GM21381 (cell line): ENCODE results near the gene TSC1.
"Not testable (repeated sequence)": the region's sequence is repeated elsewhere in the genome, so short reads cannot be mapped to it uniquely, and the experiment has no call there.

Experiments used
- ATAC-seq: cut with Tn5 transposase; IDR thresholded peaks from one replicate; pipeline ENCODE4 v1.9.1; 2021; ENCODE audit warnings: mild to moderate bottlenecking, moderate library complexity; ENCODE audit not compliant: unreplicated experiment

The TSC1 gene

GRCh38 chr9:132978112-132978450 is 33.7 kb upstream of the TSC1 start:
- ATAC-seq: no peak

GRCh38 chr9:132976571-132976970 is 32.2 kb upstream of the TSC1 start:
- ATAC-seq: no peak

GRCh38 chr9:132975961-132976360 is 31.5 kb upstream of the TSC1 start:
- no peak for ATAC-seq

DNA sequence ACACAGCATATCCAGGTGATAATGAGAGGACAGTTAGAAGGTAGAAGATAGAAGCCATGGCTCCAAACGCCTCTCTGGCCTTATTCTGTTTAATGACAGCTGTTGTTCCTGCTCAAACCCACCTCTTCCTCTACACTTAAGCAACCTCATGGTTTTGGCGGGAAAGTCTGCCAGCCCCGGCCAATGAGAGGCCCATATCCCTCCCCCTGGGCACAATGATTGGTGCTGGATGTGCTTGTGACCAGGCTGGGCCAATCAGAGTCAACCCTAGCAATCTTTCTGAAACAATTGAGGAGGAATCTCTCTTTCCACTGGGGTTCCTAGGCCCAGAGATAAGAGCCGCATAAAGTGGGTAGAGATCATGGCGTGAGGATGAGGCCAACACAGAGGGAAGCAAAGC is 29.3 kb upstream of the TSC1 start:
- no peak for ATAC-seq

DNA sequence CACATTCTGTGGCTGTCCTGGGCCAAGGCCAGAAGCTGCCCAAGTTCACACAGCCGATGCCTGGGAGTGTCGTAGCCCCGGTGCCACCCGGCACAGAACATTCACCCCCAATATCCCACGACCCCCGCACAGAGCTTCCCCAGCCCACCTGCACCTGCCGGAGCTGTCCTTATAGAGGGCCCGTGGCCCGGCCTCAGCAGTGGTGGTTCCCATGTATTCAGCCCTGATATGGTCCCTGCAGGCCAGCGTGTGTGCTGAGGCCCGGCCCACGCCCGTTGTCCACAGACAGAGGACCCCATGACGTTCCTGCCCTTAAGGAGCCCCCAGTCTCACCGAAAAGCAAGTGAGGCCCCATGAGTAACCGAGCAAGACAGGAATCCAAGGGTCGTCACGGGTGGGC is 28.8 kb upstream of the TSC1 start:
- no peak for ATAC-seq

DNA sequence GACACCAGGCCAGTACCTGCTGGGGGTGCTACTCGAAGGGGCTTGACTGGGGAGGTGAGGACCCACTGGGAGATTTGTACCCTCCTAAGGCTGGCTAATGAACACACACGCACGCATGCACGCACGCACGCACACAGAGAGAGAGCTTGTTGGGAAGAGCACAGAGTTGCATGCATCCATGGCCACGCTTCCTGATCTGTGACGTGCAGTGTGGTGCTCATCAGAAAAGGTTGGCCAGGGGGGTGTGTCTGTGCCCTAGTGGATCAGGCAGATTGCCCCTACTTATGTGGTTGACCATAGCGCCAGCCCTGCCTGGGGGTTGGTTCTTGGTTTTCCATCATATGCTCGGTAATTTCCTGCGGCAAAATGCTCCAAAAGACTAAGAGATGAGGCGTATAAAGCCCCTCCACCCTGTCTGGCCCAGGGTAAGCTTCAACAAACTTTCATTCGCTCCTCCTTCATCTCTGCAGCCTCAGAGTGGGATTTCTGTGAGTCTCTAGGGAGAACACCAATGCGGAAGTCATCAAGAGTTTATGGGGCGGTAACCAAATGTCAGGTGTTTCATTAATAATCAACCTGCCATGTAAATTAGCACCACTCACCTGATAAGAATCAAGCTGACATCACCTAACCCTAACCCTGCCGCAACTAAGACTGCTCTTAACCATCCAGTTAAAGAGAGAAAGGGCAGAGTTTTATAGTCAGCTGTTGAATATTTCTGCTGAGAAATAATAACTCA is 26.1 kb upstream of the TSC1 start:
- no peak for ATAC-seq

DNA sequence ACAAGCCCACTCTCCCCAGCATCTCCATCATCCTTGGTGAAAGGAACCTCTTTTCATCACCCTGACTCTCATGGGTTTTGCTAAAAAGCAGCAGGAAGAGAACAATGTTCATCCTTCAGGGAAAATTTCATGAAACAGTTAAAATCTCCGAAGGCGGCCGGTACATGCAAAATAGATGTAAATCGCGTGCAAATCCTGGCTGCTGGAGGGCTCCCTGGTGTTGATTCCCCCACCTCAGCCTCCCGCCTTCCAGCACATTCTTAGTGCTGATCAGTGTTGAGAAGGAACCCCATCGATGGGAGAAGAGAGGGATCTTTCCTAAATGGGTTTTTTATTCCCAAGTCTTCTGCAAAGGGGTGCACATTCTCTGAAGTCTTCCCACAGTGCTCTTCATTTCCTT is 25.4 kb upstream of the TSC1 start:
- no peak for ATAC-seq

GRCh38 chr9:132967908-132968307 is 23.5 kb upstream of the TSC1 start:
- not testable (repeated sequence) for ATAC-seq

DNA sequence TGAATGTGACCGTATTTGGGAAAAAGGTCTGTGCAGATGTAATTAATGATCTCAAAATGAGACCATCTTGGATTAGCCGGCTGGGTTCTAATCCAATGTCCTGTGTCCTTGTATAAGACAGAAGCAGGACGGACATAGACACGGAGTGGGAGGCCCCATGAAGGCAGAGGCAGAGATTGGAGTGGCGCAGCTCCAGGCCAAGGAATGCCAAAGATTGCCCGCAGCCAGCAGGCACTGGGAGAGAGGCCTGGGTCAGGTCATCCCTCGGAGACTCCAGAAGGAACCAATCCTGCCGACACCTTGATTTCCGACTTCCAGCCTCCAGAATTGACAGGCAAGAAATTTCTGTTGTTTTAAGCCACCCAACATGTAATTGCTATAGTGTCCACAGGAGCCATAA is 21.1 kb upstream of the TSC1 start:
- no peak for ATAC-seq

DNA sequence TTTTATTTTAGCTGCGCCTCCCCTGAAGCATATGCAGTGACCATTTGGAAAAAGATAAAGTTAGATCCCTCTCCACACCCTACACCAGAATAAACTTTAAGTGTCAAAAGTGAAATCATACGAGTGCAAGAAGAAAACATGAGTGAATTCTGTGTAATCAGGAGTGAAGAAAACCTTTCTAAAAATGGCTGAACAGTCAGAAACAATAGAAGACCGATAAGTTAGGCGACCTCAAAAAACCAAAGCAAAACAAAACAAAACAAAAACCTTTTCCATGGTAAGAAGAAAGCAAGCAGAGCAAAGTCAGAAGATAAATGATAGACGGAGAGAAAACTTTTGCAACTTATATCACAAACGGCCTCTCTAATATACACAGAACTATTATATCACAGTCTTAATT is 16.6 kb upstream of the TSC1 start:
- ATAC-seq: no peak

- ATAC-seq: no peak
These were observed 13.4 kb upstream of the TSC1 start for GRCh38 chr9:132957805-132958204.

DNA sequence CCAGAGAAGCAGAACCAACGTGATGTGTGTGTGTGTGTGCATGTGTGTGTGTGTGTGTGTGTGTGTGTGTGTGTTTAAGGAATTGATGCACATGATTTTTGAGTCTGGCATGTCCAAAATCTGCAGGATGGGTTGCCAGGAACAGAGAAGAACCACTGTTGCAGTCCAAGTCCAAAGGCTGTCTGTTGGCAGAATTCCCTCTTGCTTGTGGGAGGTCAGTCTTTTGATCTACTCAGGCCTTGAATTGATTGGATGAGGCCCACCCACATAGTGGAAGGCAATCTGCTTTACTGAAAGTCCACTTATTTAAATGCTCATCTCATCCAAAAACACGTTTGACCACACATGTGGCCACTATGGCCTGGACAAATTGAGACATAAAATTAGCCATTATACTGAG is 11.4 kb upstream of the TSC1 start:
- ATAC-seq: no peak

DNA sequence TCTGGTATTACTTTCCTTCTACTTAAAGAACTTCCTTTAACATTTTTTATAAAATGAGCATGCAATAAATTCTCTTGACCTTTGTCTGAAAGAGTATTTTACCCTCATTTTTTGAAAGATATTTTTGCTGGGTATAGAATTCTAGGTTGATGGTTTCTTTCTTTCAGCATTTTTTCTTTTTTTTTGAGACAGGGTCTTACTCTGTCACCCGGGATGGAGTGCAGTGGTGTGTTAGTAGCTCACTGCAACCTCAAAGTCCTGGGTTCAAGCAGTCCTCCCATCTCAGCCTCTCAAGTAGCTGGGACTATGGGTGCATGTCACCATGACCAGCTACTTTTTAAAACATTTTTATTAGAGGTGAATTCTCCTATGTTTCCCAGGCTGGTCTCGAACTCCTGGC is 10.7 kb upstream of the TSC1 start:
- no peak for ATAC-seq

DNA sequence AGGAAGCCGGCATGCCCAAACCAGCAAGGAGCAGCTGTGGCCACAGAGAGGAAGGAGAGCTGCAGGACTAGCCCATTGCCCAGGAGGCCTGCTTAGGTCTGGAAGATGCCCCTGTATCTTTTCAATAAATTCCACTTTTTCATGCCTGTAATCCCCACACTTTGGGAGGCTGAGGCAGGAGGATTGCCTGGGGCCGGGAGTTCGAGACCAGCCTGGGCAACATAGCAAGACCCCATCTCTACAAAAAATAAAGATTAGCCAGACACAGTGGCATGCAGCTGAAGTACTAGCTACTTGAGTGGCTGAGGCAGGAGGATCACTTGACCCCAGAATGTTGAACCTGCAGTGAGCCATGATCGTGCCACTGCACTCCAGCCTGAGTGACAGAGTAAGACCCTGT is 5.3 kb upstream of the TSC1 start:
- ATAC-seq: no peak

GRCh38 chr9:132948482-132949050 is 4.2 kb upstream of the TSC1 start:
- ATAC-seq: no peak

DNA sequence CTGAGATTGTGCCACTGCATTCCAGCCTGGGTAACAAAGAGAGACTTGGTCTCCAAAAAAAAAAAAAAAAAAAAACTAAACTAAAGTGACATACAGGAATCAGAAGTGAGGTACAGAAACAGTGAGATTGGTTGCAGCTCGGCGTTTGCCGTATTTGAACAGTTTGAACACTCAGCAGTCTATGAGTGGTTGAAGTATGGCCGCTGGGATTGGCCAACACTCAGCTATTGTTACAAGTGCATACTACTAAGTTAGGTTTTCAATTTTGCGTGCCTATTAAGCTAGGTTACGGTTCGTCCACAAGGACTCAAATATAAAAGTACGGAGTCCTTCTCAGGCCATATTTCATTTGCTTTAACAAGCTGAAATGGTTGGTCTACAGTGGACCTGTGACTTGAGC is 3.3 kb upstream of the TSC1 start:
- ATAC-seq: no peak

- ATAC-seq: no peak
These were observed 2.3 kb upstream of the TSC1 start for GRCh38 chr9:132946631-132947295.

DNA sequence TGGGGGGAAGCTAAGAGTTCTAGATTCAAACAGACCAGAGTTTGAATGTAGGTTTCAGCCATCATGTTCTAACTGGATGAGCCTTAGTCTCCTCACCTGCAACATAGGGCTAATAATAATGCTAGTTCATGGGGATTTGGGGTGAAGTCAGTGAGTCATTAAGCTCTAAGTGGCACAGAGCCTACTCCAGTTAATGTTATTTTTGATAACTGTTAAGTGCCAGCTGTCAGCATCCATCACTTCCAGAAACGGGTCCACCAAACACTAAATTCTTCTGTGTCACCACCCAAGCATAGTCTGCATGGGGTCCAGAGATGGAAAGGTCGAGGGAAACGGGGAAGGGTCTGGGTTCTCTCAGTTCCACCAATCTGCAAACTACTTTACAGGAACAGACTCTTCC is 1.8 kb upstream of the TSC1 start:
- no peak for ATAC-seq

DNA sequence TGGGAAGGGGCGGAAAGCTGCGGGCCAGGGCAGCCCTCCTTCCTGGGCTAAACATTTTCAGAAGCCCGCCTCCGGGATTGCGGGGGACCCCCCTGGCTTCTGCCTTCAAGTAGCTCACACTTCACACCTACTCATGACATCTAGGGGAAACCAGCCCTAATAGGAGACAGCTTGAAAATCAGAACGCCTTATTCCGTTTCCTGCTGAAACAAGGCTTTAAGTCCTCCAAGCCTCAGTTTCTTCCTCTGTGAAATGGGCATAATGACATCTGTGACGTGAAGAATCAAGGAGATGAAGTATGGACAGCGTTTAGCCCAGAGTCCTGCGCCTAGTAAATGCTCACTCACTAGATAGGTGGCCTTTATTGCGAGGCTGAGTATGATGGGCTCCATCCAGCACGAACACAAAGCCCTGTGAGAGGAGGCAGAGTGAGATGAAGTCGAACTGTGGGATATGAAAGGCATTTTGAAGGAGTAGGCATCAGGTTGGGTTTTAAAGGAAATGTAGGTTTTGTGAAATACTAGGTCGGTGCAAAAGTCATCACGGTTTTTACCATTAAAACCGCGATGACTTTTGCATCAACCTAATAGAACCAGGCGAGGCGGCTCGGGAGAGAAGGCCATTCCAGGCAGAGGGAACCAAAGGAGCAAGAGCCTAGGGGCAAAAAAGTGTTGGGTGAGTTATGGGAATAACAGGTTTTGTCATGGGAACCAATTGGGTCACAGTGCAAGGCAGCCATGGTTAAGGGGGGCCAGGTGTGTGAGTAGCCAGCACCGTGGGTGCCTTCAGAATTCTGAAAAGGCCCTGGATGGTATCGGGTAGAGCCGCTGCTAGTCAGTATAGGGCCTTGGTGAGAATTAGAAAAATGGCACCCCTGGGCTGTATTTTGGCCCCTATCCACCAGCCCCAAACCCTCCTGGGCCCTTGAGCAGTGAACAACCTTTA is 1.0 kb upstream of the TSC1 start:
- ATAC-seq: no peak

DNA sequence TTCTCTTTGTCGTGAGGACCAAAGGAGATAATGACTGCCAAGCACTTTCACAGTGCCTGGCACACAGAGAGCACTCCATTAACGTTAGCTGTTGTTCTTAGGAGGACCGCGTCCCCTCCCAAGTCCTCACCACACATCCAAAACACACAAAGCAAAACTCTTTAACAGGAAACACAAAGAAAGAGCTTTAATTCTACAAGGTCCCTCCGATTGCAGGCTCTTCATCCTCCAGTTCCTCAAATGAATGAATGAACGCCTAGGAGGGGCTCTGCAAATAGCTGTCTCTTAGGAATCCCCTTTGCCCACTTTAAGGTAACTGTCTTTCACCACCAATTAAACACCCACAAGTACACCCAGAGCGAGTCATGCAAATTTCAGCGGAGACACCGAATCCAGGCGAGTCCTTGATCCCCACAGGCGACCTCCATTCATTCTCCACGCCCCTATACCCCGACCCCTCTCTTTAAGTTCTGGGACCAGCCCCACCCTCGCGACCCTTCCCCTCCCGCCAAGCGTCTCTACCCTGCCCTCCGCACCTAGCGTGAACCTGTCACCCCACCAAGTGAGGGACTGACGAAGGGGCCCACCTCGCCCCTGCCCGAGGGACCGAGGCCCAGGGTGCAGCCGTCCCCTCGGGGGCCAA is 644 bp downstream of the TSC1 start:
- no peak for ATAC-seq
